ENCODE results near the gene RMDN3.

The RMDN3 gene

GRCh38 chr15:40754883-40755811 is at the start of gene RMDN3:
RMDN3 (minus strand) TSS chr15:40755254; CDS start chr15:40754783, 471 bp downstream.
- peak; percentile 88 for DNase-seq (ENCODE audit: low read depth, low spot score)

GRCh38 chr15:40803688-40804087 is 48.6 kb upstream of the RMDN3 start:
- no peak for DNase-seq (ENCODE audit: low read depth, low spot score)

GRCh38 chr15:40803076-40803475 is 48.0 kb upstream of the RMDN3 start:
- no peak for DNase-seq (ENCODE audit: low read depth, low spot score)

GRCh38 chr15:40799523-40799922 is 44.5 kb upstream of the RMDN3 start:
- no peak for DNase-seq (ENCODE audit: low read depth, low spot score)

GRCh38 chr15:40796512-40796911 is 41.5 kb upstream of the RMDN3 start:
- DNase-seq (ENCODE audit: low read depth, low spot score), result no peak

- DNase-seq (ENCODE audit: low read depth, low spot score), result no peak
These were observed 41.0 kb upstream of the RMDN3 start for GRCh38 chr15:40796041-40796440.

- DNase-seq (ENCODE audit: low read depth, low spot score), result peak; percentile 87
These were observed 38.3 kb upstream of the RMDN3 start for GRCh38 chr15:40793216-40793989.

- DNase-seq (ENCODE audit: low read depth, low spot score), result no peak
These were observed 37.3 kb upstream of the RMDN3 start for GRCh38 chr15:40792394-40792793.

- DNase-seq (ENCODE audit: low read depth, low spot score), result no peak
These were observed 35.7 kb upstream of the RMDN3 start for GRCh38 chr15:40790718-40791117.

- no peak for DNase-seq (ENCODE audit: low read depth, low spot score)
These were observed 34.9 kb upstream of the RMDN3 start for GRCh38 chr15:40789999-40790398.

GRCh38 chr15:40789119-40789518 is 34.1 kb upstream of the RMDN3 start:
- DNase-seq (ENCODE audit: low read depth, low spot score), result no peak

- no peak for DNase-seq (ENCODE audit: low read depth, low spot score)
These were observed 32.9 kb upstream of the RMDN3 start for GRCh38 chr15:40787991-40788390.

GRCh38 chr15:40787344-40787841 is 32.3 kb upstream of the RMDN3 start:
- no peak for DNase-seq (ENCODE audit: low read depth, low spot score)

GRCh38 chr15:40785814-40786213 is 30.8 kb upstream of the RMDN3 start:
- DNase-seq (ENCODE audit: low read depth, low spot score), result no peak

GRCh38 chr15:40785164-40785563 is 30.1 kb upstream of the RMDN3 start:
- DNase-seq (ENCODE audit: low read depth, low spot score), result no peak

GRCh38 chr15:40782609-40783227 is 27.7 kb upstream of the RMDN3 start:
- DNase-seq (ENCODE audit: low read depth, low spot score), result no peak

- DNase-seq (ENCODE audit: low read depth, low spot score), result no peak
These were observed 21.6 kb upstream of the RMDN3 start for GRCh38 chr15:40776537-40777141.

- no peak for DNase-seq (ENCODE audit: low read depth, low spot score)
These were observed 20.9 kb upstream of the RMDN3 start for GRCh38 chr15:40775740-40776536.

GRCh38 chr15:40775007-40775406 is 20.0 kb upstream of the RMDN3 start:
- DNase-seq (ENCODE audit: low read depth, low spot score), result no peak

- DNase-seq (ENCODE audit: low read depth, low spot score), result no peak
These were observed 18.8 kb upstream of the RMDN3 start for GRCh38 chr15:40773902-40774301.

GRCh38 chr15:40773496-40773895 is 18.4 kb upstream of the RMDN3 start:
- DNase-seq (ENCODE audit: low read depth, low spot score), result no peak
